ENCODE data around the gene PAPOLA. TPM values are rescaled to one million over a fixed set of nuclear protein-coding genes. Genes with fewer than 3 reads are reported as not detected.
"Not testable (repeated sequence)": the region's sequence is repeated elsewhere in the genome, so short reads cannot be mapped to it uniquely, and the experiment has no call there.

Gene PAPOLA
- total RNA-seq, 1 donor from 2014 or later = 235 TPM

GRCh38 chr14:96501217-96501739, 904 bp upstream of the PAPOLA start:
- Histone ChIP-seq H3K36me3 (no peaks in the 10 kb centered on the region), H3K4me2 (peak overlapping the region; percentile 88), H3K4me3 (peak overlapping the region; percentile 85), H3K9ac (peak overlapping the region; percentile 89), H2AFZ (replicated peaks) (peak overlapping the region; percentile 95), H3K79me2 (ENCODE audit: low read depth) (peaks cover 52% of the 10 kb centered on the region), H3K27me3 (no peaks in the 10 kb centered on the region), H3K27ac (no peak overlapping the region), H3K9me3 (ENCODE audit: low read depth) (no peaks in the 10 kb centered on the region), H3K4me1 (peaks cover 27% of the 10 kb centered on the region), H4K20me1 (ENCODE audit: low read depth) (peaks cover 36% of the 10 kb centered on the region), H3F3A (ENCODE audit: low read depth) (peaks cover 6% of the 10 kb centered on the region)
- peaks cover 13% of the 10 kb centered on the region for H3K27me3 Mint-ChIP-seq (ENCODE audit: insufficient read depth, low read depth)
- TF ChIP-seq EZH2 (IDR thresholded peaks at IDR 0.05) (no peak), CTCF (IDR thresholded peaks at IDR 0.05) (no peak), EZH2phosphoT487 (IDR thresholded peaks at IDR 0.05) (no peak)
- peaks cover 24% of the 10 kb centered on the region for H3K4me1 Mint-ChIP-seq
- peaks cover 15% of the 10 kb centered on the region for H3K36me3 Mint-ChIP-seq
- DNase-seq (ENCODE audit: low spot score) = no peak
- peaks cover 3% of the 10 kb centered on the region for H3K9me3 Mint-ChIP-seq
- H3K27ac Mint-ChIP-seq = peak overlapping the region; percentile 94
- peak overlapping the region; percentile 98 for H3K4me3 Mint-ChIP-seq

GRCh38 chr14:96502621-96503305, 581 bp downstream of the PAPOLA start:
- Mint-ChIP-seq H3K4me3 (peak overlapping the region; percentile 98), H3K27ac (peak overlapping the region; percentile 97), H3K9me3 (peaks cover 3% of the 10 kb centered on the region), H3K36me3 (peaks cover 15% of the 10 kb centered on the region), H3K27me3 (ENCODE audit: insufficient read depth, low read depth) (peaks cover 13% of the 10 kb centered on the region), H3K4me1 (peaks cover 24% of the 10 kb centered on the region)
- no peak overlapping the region for H2AFZ ChIP-seq (replicated peaks)
- no peaks in the 10 kb centered on the region for H3K9me3 ChIP-seq (ENCODE audit: low read depth)
- H3F3A ChIP-seq (ENCODE audit: low read depth) = peaks cover 6% of the 10 kb centered on the region
- peak overlapping the region; percentile 89 for H3K9ac ChIP-seq
- H3K4me2 ChIP-seq = peak overlapping the region; percentile 88
- H3K79me2 ChIP-seq (ENCODE audit: low read depth) = peaks cover 67% of the 10 kb centered on the region
- peak overlapping the region; percentile 85 for H3K4me3 ChIP-seq
- H4K20me1 ChIP-seq (ENCODE audit: low read depth) = peaks cover 48% of the 10 kb centered on the region
- peak; percentile 55 for DNase-seq (ENCODE audit: low spot score)
- no peaks in the 10 kb centered on the region for H3K27me3 ChIP-seq
- no peaks in the 10 kb centered on the region for H3K36me3 ChIP-seq
- peak overlapping the region; percentile 88 for H3K27ac ChIP-seq
- peaks cover 27% of the 10 kb centered on the region for H3K4me1 ChIP-seq
- TF ChIP-seq EZH2 (IDR thresholded peaks at IDR 0.05) (no peak), EZH2phosphoT487 (IDR thresholded peaks at IDR 0.05) (peak; percentile 14)

DNA sequence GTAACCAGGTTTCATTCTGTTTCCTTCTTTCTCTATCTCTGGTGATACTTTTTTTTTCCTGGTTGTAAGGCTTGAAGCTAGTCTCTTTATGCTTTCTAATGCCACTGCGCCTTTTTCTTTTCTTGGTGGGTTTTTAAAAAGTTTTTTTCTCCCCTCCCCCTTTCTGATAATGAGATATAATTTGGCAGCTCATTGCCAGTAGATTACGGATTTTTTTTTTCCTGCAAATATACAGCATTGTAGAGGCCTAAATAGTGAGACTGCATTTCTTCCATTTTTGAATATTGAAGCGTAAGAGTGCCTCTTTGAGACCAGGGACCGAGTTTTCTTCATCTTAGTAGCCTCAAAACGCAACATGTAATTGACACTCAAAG, 1.1 kb downstream of the PAPOLA start:
- H3K9me3 ChIP-seq (ENCODE audit: low read depth) = no peaks in the 10 kb centered on the region
- peak overlapping the region; percentile 88 for H3K4me2 ChIP-seq
- Mint-ChIP-seq H3K9me3 (peaks cover 4% of the 10 kb centered on the region), H3K36me3 (peaks cover 18% of the 10 kb centered on the region), H3K27me3 (ENCODE audit: insufficient read depth, low read depth) (peaks cover 13% of the 10 kb centered on the region), H3K4me3 (peak overlapping the region; percentile 98), H3K4me1 (peaks cover 24% of the 10 kb centered on the region), H3K27ac (peak overlapping the region; percentile 97)
- H2AFZ ChIP-seq (replicated peaks) = no peak overlapping the region
- DNase-seq (ENCODE audit: low spot score) = no peak
- peaks cover 27% of the 10 kb centered on the region for H3K4me1 ChIP-seq
- H3K36me3 ChIP-seq = no peaks in the 10 kb centered on the region
- H3K79me2 ChIP-seq (ENCODE audit: low read depth) = peaks cover 72% of the 10 kb centered on the region
- H3K4me3 ChIP-seq = peak overlapping the region; percentile 85
- peaks cover 53% of the 10 kb centered on the region for H4K20me1 ChIP-seq (ENCODE audit: low read depth)
- TF ChIP-seq EZH2phosphoT487 (IDR thresholded peaks at IDR 0.05) = no peak
- TF ChIP-seq CTCF (IDR thresholded peaks at IDR 0.05) = no peak
- TF ChIP-seq EZH2 (IDR thresholded peaks at IDR 0.05) = no peak
- peaks cover 6% of the 10 kb centered on the region for H3F3A ChIP-seq (ENCODE audit: low read depth)
- no peak overlapping the region for H3K27ac ChIP-seq
- peak overlapping the region; percentile 89 for H3K9ac ChIP-seq
- H3K27me3 ChIP-seq = no peaks in the 10 kb centered on the region

DNA sequence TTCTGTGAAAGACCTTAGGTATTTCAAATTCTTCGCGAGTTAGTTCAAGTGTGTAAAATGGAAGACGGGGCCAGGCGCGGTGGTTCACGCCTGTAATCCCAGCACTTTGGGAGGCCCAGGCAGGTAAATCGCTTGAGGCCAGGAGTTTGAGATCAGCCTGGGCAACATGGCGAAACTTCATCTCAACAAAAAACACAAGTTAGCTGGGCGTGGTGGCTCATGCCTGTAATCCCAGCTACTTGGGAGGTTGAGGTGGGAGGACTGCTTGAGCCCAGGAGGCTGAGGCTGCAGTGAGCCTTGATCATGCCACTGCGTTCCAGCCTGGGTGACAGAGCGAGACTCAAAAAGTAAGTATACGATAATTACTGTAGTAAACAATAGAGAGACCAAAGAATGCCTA, 2.2 kb downstream of the PAPOLA start:
- not testable (repeated sequence) for H3F3A ChIP-seq (ENCODE audit: low read depth); H3K27ac Mint-ChIP-seq; H3K9me3 Mint-ChIP-seq; H2AFZ ChIP-seq (replicated peaks); H3K36me3 ChIP-seq; DNase-seq (ENCODE audit: low spot score); H3K9ac ChIP-seq; H3K9me3 ChIP-seq (ENCODE audit: low read depth); H3K27ac ChIP-seq; H3K27me3 ChIP-seq
- Histone ChIP-seq H3K4me1 (peaks cover 27% of the 10 kb centered on the region), H3K79me2 (ENCODE audit: low read depth) (peaks cover 83% of the 10 kb centered on the region), H3K4me2 (peak overlapping the region; percentile 88), H3K4me3 (peak overlapping the region; percentile 85), H4K20me1 (ENCODE audit: low read depth) (peaks cover 63% of the 10 kb centered on the region)
- H3K4me3 Mint-ChIP-seq = peak overlapping the region; percentile 98
- peaks cover 18% of the 10 kb centered on the region for H3K36me3 Mint-ChIP-seq
- H3K27me3 Mint-ChIP-seq (ENCODE audit: insufficient read depth, low read depth) = peaks cover 13% of the 10 kb centered on the region
- H3K4me1 Mint-ChIP-seq = peaks cover 24% of the 10 kb centered on the region

Data from neural progenitor cell (in vitro differentiated cells).